Measurements from ENCODE around the gene GLIS2. TPM values are rescaled to one million over a fixed set of nuclear protein-coding genes. Genes with fewer than 3 reads are reported as not detected.

GLIS2 gene
- total RNA-seq, 1 donor from 2014 or later, result 62.8 TPM

DNA sequence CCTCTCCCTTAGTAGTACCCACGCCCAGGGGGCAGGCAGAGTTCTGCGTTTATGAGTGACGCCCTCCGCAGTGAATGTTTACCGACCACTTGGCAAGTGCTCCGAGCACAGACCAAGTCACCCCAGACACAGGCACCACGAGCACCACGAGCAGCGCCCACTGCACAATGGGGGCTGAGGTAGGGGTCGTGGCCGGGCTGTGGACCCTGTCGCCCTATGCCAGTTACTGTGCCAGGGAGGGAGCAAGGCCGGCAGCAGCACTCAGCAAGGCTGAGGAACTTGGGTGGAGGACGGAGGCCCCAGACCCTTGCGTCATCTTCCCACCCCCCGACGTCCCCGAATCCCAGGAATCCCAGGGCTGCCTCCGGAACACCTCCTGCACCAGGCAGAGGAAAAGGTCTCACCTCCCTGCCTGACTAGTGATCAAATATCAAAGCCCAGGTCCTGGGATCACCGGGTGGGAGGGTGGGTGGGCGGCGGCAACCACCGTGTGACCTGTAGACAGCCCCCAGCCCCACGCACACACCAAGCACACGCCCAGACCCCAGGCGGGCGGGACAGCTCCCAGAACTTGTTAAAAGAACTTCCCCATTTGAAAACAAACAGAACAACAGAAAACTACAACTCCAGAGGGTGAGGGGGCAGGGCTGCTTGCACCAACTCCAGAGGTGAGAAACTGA is 61.2 kb downstream of the GLIS2 start:
- Mint-ChIP-seq H3K4me3 (ENCODE audit: unreplicated experiment) (peak overlapping the region; percentile 65), H3K36me3 (ENCODE audit: low read depth) (peaks cover 5% of the 10 kb centered on the region)

DNA sequence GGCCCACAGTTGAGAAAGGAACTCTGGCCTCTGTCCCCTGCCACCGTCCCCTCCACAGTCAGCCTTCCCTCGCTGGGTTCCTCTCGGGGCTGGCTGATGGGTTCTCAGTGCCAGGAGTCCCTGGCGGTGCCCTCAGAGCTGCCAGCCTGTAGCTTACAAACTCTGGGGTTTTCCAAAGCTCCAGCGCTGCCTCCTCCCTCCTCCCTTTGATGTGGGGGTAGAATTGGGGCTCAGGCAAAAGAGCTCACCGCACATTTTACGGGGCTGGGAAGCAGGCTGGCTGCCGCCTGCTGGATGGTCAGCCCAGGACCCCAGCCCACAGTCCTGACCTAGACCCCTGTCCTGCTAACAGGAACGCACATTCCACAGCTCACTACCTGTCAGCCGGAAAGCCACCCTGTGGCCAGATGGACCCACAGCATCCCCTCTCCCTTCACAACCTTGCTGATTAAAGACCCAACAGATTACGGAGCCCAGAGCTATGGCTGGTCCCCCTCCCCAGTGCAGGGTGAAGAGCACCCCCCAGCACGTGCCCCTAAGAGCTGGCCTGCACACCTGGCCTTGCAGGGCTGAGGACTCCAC is 61.8 kb downstream of the GLIS2 start:
- no peaks in the 10 kb centered on the region for H3K9me3 Mint-ChIP-seq (ENCODE audit: low read depth)
- peak; percentile 52 for TF ChIP-seq CTCF (IDR thresholded peaks at IDR 0.05)
- H3K27ac Mint-ChIP-seq (ENCODE audit: unreplicated experiment), result peak overlapping the region; percentile 85
- peak overlapping the region; percentile 25 for H3K4me3 Mint-ChIP-seq (ENCODE audit: unreplicated experiment)
- H3K4me1 Mint-ChIP-seq (ENCODE audit: low read depth), result peaks cover 64% of the 10 kb centered on the region
- DNase-seq (ENCODE audit: low spot score), result no peak
- peaks cover 5% of the 10 kb centered on the region for H3K36me3 Mint-ChIP-seq (ENCODE audit: low read depth)
- H3K27me3 Mint-ChIP-seq (ENCODE audit: low read depth), result no peaks in the 10 kb centered on the region

More for the DNA sequence above, 61.2 kb downstream of the GLIS2 start:
- Mint-ChIP-seq H3K27ac (ENCODE audit: unreplicated experiment) (peak overlapping the region; percentile 97), H3K27me3 (ENCODE audit: low read depth) (no peaks in the 10 kb centered on the region), H3K4me1 (ENCODE audit: low read depth) (peaks cover 62% of the 10 kb centered on the region), H3K9me3 (ENCODE audit: low read depth) (no peaks in the 10 kb centered on the region)
- TF ChIP-seq CTCF (IDR thresholded peaks at IDR 0.05), result no peak
- no peak for DNase-seq (ENCODE audit: low spot score)

DNA sequence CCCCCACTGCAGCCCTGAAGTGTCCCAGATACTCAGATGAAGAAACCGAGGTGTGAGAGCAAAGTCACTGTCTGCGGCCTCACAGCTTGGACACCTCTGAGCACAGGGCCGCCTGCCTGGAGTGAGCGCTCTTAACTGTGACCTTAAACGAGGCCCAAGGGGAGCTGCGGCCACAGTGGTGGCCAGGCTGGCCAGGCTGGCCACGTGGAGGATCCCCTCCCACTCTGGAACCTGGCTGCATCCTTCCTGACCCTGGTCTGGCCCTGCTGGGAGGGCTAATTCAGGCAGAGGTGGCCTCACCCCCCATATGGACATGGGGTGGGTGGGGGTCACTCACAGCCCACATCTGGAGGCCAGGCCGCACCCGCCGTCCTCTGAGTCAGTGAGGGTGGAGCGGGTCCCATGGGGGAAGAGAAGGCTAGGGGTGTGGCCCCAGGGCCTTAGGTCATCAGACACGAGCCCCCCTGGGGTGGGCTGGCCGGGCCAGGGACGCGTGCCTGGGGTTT is 62.3 kb downstream of the GLIS2 start:
- Mint-ChIP-seq H3K27me3 (ENCODE audit: low read depth) (no peaks in the 10 kb centered on the region), H3K27ac (ENCODE audit: unreplicated experiment) (peak overlapping the region; percentile 85), H3K9me3 (ENCODE audit: low read depth) (no peaks in the 10 kb centered on the region), H3K4me1 (ENCODE audit: low read depth) (peaks cover 69% of the 10 kb centered on the region), H3K4me3 (ENCODE audit: unreplicated experiment) (no peak overlapping the region), H3K36me3 (ENCODE audit: low read depth) (peaks cover 5% of the 10 kb centered on the region)
- no peak for DNase-seq (ENCODE audit: low spot score)
- no peak for TF ChIP-seq CTCF (IDR thresholded peaks at IDR 0.05)

GRCh38 chr16:4378999-4379690 is 63.3 kb downstream of the GLIS2 start:
- Mint-ChIP-seq H3K4me1 (ENCODE audit: low read depth) (peaks cover 73% of the 10 kb centered on the region), H3K27me3 (ENCODE audit: low read depth) (no peaks in the 10 kb centered on the region), H3K27ac (ENCODE audit: unreplicated experiment) (peak overlapping the region; percentile 22), H3K9me3 (ENCODE audit: low read depth) (no peaks in the 10 kb centered on the region), H3K4me3 (ENCODE audit: unreplicated experiment) (no peak overlapping the region), H3K36me3 (ENCODE audit: low read depth) (peaks cover 5% of the 10 kb centered on the region)
- DNase-seq (ENCODE audit: low spot score), result no peak
- no peak for TF ChIP-seq CTCF (IDR thresholded peaks at IDR 0.05)
